GM18505 (cell line): ENCODE data around the gene NPIPA3.
"Not testable (repeated sequence)": the region's sequence is repeated elsewhere in the genome, so short reads cannot be mapped to it uniquely, and the experiment has no call there.

Experiments used
- ATAC-seq: cut with Tn5 transposase; IDR thresholded peaks from one replicate; pipeline ENCODE4 v1.9.1; 2021; ENCODE audit not compliant: unreplicated experiment

The NPIPA3 gene

GRCh38 chr16:14733233-14733632 lies 30.0 kb downstream of the NPIPA3 start:
- ATAC-seq = not testable (repeated sequence)

- not testable (repeated sequence) for ATAC-seq
Measured at GRCh38 chr16:14740832-14741385, 37.7 kb downstream of the NPIPA3 start.

DNA sequence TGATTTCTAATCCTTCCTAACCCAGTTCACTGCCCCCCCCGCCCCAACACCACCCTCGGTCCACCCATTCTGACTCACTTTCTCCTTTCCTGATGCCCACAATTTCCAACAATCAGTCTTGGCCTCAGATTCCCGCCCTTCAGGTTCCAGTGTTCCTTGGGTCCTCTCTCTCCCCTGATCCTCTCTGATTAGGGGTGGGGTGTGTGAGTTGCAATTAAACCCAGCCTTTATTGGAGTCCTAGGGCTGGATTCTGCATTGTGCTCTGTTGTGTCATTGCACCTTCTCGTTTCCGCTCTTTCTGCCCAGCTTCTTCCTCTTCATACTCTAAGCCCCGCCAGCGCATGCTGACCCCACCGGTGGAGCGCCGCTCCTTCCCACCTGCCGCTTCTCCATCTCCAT lies 38.6 kb downstream of the NPIPA3 start:
- peak; percentile 31 for ATAC-seq

DNA sequence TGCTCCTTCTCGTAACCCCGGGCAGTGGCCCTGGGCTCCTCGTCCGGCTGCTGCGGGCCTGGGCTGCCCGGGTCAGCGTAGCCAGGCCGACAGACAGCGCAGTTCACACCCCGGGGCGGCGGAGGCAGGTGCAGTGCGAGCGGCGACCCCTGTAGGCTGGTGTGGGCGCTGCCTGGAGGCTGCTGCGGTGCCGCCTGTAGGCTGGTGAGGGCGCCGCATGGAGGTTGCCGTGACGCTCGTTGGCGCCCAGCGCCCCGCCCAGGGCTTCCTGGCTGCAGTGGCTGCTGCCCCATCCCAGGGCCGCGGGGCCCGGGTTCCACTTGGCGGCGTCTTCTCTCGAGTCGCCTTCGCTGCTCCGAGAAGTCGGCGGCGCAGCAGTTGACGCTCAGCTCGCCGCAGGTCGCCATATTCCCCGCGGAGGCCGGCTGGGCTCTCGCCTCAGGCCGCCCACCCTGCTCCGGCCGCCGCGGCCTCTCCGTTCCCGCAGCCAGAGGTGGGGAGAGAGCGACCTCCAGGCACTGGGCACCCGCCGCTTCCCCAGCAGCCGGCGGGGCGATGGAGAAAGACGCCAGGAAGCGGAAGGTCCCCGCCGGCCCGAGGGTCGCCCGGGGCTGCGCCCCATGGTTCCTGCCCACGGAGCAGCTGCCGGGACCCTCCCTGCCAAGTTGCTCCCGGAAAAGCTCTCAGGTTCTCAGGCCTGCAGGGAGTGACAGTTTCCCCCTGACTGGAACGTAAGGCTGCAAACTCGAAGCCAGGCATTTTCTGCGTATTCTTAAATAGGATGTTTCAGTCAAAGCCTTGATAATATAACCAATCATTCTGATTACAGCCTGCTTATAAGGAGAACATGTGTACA lies 39.3 kb downstream of the NPIPA3 start, which contains the start of gene NPIPA2:
Gene NPIPA2 (plus strand): TSS at position 261 of the 856 bp plus-strand sequence. CDS start 5,533 bp downstream, outside the sequence.
- ATAC-seq = peak; percentile 91

DNA sequence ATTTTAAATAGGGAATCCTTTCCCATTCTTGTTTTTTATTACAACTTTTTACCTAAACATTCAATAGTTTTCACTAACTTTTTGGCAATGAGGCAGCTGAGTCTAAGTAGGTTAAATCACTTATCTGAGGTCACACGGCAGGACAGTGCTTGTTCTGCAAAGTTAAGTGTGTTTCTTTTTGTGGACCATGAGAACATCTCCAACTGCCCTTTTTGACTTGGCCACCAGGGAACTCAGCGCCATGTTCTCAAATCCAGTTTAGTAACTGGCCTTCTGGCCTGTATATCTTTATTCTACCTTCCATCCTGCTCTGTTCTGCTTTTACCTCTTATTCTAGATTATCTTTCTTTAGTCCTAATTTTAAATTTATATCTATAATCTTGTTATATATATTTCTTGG lies 70.4 kb downstream of the NPIPA3 start:
- not testable (repeated sequence) for ATAC-seq

- not testable (repeated sequence) for ATAC-seq
Measured at GRCh38 chr16:14775624-14776023, 72.4 kb downstream of the NPIPA3 start.
